ENCODE data around the gene MINDY4. TPM values are rescaled to one million over a fixed set of nuclear protein-coding genes. Genes with fewer than 3 reads are reported as not detected.
A peak's percentile ranks its signal among the peaks of the same experiment; 100 is the strongest.

Gene MINDY4
- total and polyA plus RNA-seq, 2 of the 13 experiments (the other 11 are each of a cell fraction or from before 2014, with no cell fraction given) = not detected

DNA sequence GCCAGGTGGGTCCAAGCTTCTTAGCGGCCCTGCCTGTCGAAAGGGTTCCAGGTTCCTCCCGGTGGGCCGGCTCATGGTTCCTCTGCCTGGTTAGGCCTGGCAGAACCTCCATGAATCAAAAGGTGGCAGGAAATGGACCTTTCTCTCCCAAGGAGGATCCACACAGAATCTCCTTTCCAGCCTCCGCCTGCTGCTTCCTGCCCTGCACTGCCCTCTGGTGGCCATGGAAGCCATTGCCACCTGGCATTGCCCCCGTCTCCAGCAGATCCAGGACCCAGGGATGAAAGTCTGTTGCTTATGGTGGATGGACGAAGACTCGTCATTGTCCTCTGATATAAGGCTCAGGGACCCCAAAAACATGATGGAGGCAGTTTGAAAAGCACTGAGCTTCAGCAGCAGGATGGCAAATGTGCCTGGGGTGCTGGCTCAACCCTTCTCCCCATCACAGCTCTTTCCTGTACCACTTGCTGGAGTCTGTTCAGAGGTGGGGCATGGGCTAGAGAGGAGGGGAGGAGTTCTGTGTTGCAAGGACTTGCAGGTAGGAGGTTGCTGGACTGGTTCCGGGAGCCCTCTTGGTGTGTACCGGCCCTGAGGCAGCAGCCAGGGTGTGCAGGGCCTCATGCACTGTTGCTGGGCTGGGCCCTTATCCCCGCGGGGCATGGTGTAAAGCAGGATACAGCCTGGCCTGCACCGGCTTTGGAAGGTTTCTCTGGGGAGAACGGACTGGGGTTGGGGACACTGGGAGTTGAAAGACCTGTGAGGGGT is 30.6 kb upstream of the MINDY4 start (continued):
- peak; percentile 23; the same call in 1 of the 2 replicates for TF ChIP-seq ZFX (CRISPR knock-in tag; IDR thresholded peaks at IDR 0.05; ENCODE audit: low read depth)
- peak; percentile 86 for TF ChIP-seq RAD21 (CRISPR knock-in tag; IDR thresholded peaks at IDR 0.05)
- TF ChIP-seq MEF2D (CRISPR knock-in tag; IDR thresholded peaks at IDR 0.05) = no peak
- no peak for TF ChIP-seq ZNF879 (CRISPR knock-in tag; IDR thresholded peaks at IDR 0.05)
- TF ChIP-seq, protein P1, sequence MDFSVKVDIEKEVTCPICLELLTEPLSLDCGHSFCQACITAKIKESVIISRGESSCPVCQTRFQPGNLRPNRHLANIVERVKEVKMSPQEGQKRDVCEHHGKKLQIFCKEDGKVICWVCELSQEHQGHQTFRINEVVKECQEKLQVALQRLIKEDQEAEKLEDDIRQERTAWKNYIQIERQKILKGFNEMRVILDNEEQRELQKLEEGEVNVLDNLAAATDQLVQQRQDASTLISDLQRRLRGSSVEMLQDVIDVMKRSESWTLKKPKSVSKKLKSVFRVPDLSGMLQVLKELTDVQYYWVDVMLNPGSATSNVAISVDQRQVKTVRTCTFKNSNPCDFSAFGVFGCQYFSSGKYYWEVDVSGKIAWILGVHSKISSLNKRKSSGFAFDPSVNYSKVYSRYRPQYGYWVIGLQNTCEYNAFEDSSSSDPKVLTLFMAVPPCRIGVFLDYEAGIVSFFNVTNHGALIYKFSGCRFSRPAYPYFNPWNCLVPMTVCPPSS (IDR thresholded peaks at IDR 0.05) = no peak
- TF ChIP-seq ZSCAN25 (CRISPR knock-in tag; IDR thresholded peaks at IDR 0.05) = no peak
- TF ChIP-seq ZNF562 (CRISPR knock-in tag; IDR thresholded peaks at IDR 0.05; ENCODE audit: borderline replicate concordance) = no peak
- TF ChIP-seq TAF15 (IDR thresholded peaks at IDR 0.05; ENCODE audit: low read depth, low read length, poor library complexity, severe bottlenecking) = no peak
- TF ChIP-seq HDAC6 (IDR thresholded peaks at IDR 0.05; ENCODE audit: low read depth, low read length) = no peak
- TF ChIP-seq, protein P2, sequence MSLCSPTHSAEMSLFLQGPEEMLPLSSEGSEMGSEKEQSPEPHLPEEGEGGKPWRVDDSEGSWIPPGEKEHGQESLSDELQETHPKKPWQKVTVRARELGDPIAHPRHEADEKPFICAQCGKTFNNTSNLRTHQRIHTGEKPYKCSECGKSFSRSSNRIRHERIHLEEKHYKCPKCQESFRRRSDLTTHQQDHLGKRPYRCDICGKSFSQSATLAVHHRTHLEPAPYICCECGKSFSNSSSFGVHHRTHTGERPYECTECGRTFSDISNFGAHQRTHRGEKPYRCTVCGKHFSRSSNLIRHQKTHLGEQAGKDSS (CRISPR knock-in tag; IDR thresholded peaks at IDR 0.05; ENCODE audit: borderline replicate concordance, low read depth) = peak; percentile 45; the same call in 1 of the 2 replicates
- no peak for TF ChIP-seq ZSCAN31 (CRISPR knock-in tag; IDR thresholded peaks at IDR 0.05; ENCODE audit: low read depth)
- TF ChIP-seq, protein P3, sequence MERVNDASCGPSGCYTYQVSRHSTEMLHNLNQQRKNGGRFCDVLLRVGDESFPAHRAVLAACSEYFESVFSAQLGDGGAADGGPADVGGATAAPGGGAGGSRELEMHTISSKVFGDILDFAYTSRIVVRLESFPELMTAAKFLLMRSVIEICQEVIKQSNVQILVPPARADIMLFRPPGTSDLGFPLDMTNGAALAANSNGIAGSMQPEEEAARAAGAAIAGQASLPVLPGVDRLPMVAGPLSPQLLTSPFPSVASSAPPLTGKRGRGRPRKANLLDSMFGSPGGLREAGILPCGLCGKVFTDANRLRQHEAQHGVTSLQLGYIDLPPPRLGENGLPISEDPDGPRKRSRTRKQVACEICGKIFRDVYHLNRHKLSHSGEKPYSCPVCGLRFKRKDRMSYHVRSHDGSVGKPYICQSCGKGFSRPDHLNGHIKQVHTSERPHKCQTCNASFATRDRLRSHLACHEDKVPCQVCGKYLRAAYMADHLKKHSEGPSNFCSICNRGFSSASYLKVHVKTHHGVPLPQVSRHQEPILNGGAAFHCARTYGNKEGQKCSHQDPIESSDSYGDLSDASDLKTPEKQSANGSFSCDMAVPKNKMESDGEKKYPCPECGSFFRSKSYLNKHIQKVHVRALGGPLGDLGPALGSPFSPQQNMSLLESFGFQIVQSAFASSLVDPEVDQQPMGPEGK (CRISPR knock-in tag; IDR thresholded peaks at IDR 0.05) = 0 out of 2 replicates have a peak, but pooled peaks have one; percentile 20
- TF ChIP-seq, protein P4, sequence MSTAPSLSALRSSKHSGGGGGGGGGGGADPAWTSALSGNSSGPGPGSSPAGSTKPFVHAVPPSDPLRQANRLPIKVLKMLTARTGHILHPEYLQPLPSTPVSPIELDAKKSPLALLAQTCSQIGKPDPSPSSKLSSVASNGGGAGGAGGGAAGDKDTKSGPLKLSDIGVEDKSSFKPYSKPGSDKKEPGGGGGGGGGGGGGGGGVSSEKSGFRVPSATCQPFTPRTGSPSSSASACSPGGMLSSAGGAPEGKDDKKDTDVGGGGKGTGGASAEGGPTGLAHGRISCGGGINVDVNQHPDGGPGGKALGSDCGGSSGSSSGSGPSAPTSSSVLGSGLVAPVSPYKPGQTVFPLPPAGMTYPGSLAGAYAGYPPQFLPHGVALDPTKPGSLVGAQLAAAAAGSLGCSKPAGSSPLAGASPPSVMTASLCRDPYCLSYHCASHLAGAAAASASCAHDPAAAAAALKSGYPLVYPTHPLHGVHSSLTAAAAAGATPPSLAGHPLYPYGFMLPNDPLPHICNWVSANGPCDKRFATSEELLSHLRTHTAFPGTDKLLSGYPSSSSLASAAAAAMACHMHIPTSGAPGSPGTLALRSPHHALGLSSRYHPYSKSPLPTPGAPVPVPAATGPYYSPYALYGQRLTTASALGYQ (CRISPR knock-in tag; IDR thresholded peaks at IDR 0.05) = no peak
- no peak for TF ChIP-seq CREB1 (IDR thresholded peaks at IDR 0.05)
- no peak for TF ChIP-seq CREB1 (CRISPR knock-in tag; IDR thresholded peaks at IDR 0.05)
- peak; percentile 40; the same call in 1 of the 2 replicates for TF ChIP-seq ZNF124 (CRISPR knock-in tag; IDR thresholded peaks at IDR 0.05)
- 0 out of 2 replicates have a peak, but pooled peaks have one; percentile 39 for TF ChIP-seq ZNF230 (CRISPR knock-in tag; IDR thresholded peaks at IDR 0.05)
- TF ChIP-seq GABPB1 (CRISPR knock-in tag; IDR thresholded peaks at IDR 0.05) = peak; percentile 32; the same call in 1 of the 2 replicates
- no peak for TF ChIP-seq KDM6A (CRISPR knock-in tag; IDR thresholded peaks at IDR 0.05; ENCODE audit: low read depth)
- no peak for TF ChIP-seq ZBTB21 (CRISPR knock-in tag; IDR thresholded peaks at IDR 0.05)
- TF ChIP-seq HNF4A (CRISPR knock-in tag; IDR thresholded peaks at IDR 0.05) = no peak
- no peak for TF ChIP-seq MBNL3 (CRISPR knock-in tag; conservative IDR thresholded peaks at IDR 0.05)

Measured in HepG2 (cell line).